H1 (cell line): Measurements from ENCODE around the gene SNRPE. TPM values are rescaled to one million over a fixed set of nuclear protein-coding genes. Genes with fewer than 3 reads are reported as not detected.
A peak's percentile ranks its signal among the peaks of the same experiment; 100 is the strongest.

Experiments used
- CTCF ChIA-PET: fragments of 300-600 bp; sonication (Branson Sonifier 250); formaldehyde crosslinking; loops from one replicate; lab custom pipeline; 2021; ENCODE audit not compliant: partially characterized antibody; lab: Charles Lee
- POLR2A ChIA-PET: fragments of 300-600 bp; sonication (Branson Sonifier 250); formaldehyde crosslinking; loops from one replicate; lab custom pipeline; 2021; ENCODE audit warnings: inconsistent platforms; ENCODE audit not compliant: partially characterized antibody; lab: Charles Lee
- DNase-seq, 2 experiments: peaks; one replicate each; pipeline versions ENCODE4 v3.0.0 to v3.0.0-alpha.2; 2010 to 2022; ENCODE audit warnings: low spot score in 2 of 2, low read depth in 1 of 2, mixed read lengths in 1 of 2
- FAIRE-seq: peaks from 2 replicates; lab custom pipeline; 2011; peaks lifted over from hg19 to GRCh38; lab: Jason Lieb, UNC
- H2AFZ ChIP-seq: 2 replicates; pipeline ENCODE4 v1.8.1; 2012; ENCODE audit warnings: low read length, inconsistent platforms
- H2AK5ac ChIP-seq: 2 replicates; pipeline ENCODE4 v1.6.1; 2013; ENCODE audit warnings: low read depth, low read length
- H2BK120ac ChIP-seq: replicated peaks from 2 replicates; pipeline ENCODE3; 2013; ENCODE audit warnings: low read depth, low read length, inconsistent platforms
- H2BK12ac ChIP-seq: 2 replicates; pipeline ENCODE4 v1.6.1; 2013; ENCODE audit warnings: low read depth, low read length
- H2BK15ac ChIP-seq: 2 replicates; pipeline ENCODE4 v1.6.1; 2013; ENCODE audit warnings: low read length
- H2BK20ac ChIP-seq: 2 replicates; pipeline ENCODE4 v1.6.1; 2013; ENCODE audit warnings: low read length
- H2BK5ac ChIP-seq: 2 replicates; pipeline ENCODE4 v1.6.1; 2013; ENCODE audit warnings: low read depth, low read length
- H3K14ac ChIP-seq: 2 replicates; pipeline ENCODE4 v1.6.1; 2013; ENCODE audit warnings: inconsistent platforms; ENCODE audit not compliant: insufficient read length
- H3K18ac ChIP-seq: 2 replicates; pipeline ENCODE4 v1.6.1; 2013; ENCODE audit warnings: low read length; ENCODE audit errors: extremely low read depth
- H3K23ac ChIP-seq: 2 replicates; pipeline ENCODE4 v1.6.1; 2013; ENCODE audit warnings: inconsistent platforms; ENCODE audit not compliant: insufficient read length
- H3K23me2 ChIP-seq: 2 replicates; pipeline ENCODE4 v1.6.1; 2013; ENCODE audit warnings: low read depth, low read length
- H3K27ac ChIP-seq: 2 replicates; pipeline ENCODE4 v1.6.1; 2011; ENCODE audit warnings: low read depth, low read length, inconsistent platforms
- H3K27me3 ChIP-seq, 4 experiments: replicated peaks in 1 of 4; 1 replicate in 1 of 4; 2 replicates in 3 of 4; pipeline versions ENCODE4 v1.6.1 to v1.8.1; 2011 to 2013; ENCODE audit warnings: low read length in 3 of 4, mild to moderate bottlenecking in 3 of 4, inconsistent platforms in 2 of 4, mixed read lengths in 2 of 4, moderate library complexity in 1 of 4; ENCODE audit not compliant: control insufficient read depth in 3 of 4, insufficient read depth in 3 of 4; ENCODE audit errors: extremely low read depth in 1 of 4
- H3K36me3 ChIP-seq, 4 experiments: 2 replicates each; pipeline versions ENCODE4 v1.6.1 to v1.8.1; 2011 to 2013; ENCODE audit warnings: mild to moderate bottlenecking in 4 of 4, low read length in 3 of 4, moderate library complexity in 2 of 4, control low read depth in 1 of 4, inconsistent platforms in 1 of 4; ENCODE audit not compliant: insufficient read depth in 4 of 4, control insufficient read depth in 2 of 4
- H3K4ac ChIP-seq: replicated peaks from 2 replicates; pipeline ENCODE3; 2013; ENCODE audit warnings: low read length, low read depth, mixed read lengths, inconsistent platforms; ENCODE audit not compliant: insufficient read length
- H3K4me1 ChIP-seq, 4 experiments: replicated peaks in 1 of 4; 1 replicate in 1 of 4; 2 replicates in 3 of 4; pipeline versions ENCODE4 v1.6.1 to v1.8.1; 2011 to 2013; ENCODE audit warnings: low read length in 3 of 4, inconsistent platforms in 2 of 4, mixed read lengths in 1 of 4; ENCODE audit not compliant: insufficient read depth in 4 of 4, control insufficient read depth in 3 of 4
- H3K4me2 ChIP-seq, 2 experiments: 2 replicates each; pipeline versions ENCODE4 v1.6.1 to v1.8.1; 2011 to 2013; ENCODE audit warnings: low read depth in 2 of 2, low read length in 2 of 2, control low read depth in 1 of 2, inconsistent platforms in 1 of 2, mild to moderate bottlenecking in 1 of 2; ENCODE audit not compliant: insufficient read depth in 1 of 2
- H3K4me3 ChIP-seq, 4 experiments: fragments of 200-600, 300-600 bp in 1 of 4; sonication (generic), shearing (Covaris generic), sonication (Bioruptor Twin) in 1 of 4; 2 replicates each; pipeline versions ENCODE4 v1.5.1 to v1.8.1; 2011 to 2016; ENCODE audit warnings: low read length in 4 of 4, low read depth in 3 of 4, control low read depth in 2 of 4, inconsistent platforms in 2 of 4, mild to moderate bottlenecking in 2 of 4, mixed read lengths in 1 of 4, moderate library complexity in 1 of 4; ENCODE audit not compliant: insufficient read depth in 2 of 4; ENCODE audit errors: extremely low read depth in 1 of 4
- H3K56ac ChIP-seq: replicated peaks from 2 replicates; pipeline ENCODE3; 2013; ENCODE audit warnings: low read depth, mild to moderate bottlenecking, mixed read lengths, low read length, inconsistent platforms; ENCODE audit not compliant: insufficient read length
- H3K79me1 ChIP-seq: 2 replicates; pipeline ENCODE4 v1.6.1; 2013; ENCODE audit warnings: low read depth, low read length, control low read depth
- H3K79me2 ChIP-seq, 2 experiments: 2 replicates each; pipeline versions ENCODE4 v1.6.1 to v1.8.1; 2012 to 2013; ENCODE audit warnings: low read length in 2 of 2, mild to moderate bottlenecking in 2 of 2, inconsistent platforms in 1 of 2; ENCODE audit not compliant: insufficient read depth in 2 of 2, control insufficient read depth in 1 of 2
- H3K9ac ChIP-seq, 4 experiments: replicated peaks in 1 of 4; 1 replicate in 1 of 4; 2 replicates in 3 of 4; pipeline versions ENCODE4 v1.6.1 to v1.8.1; 2011 to 2013; ENCODE audit warnings: low read depth in 3 of 4, low read length in 3 of 4, control low read depth in 2 of 4, mild to moderate bottlenecking in 2 of 4, moderate library complexity in 2 of 4, inconsistent platforms in 1 of 4; ENCODE audit errors: extremely low read depth in 1 of 4
- H3K9me3 ChIP-seq, 2 experiments: 2 replicates each; pipeline versions ENCODE4 v1.6.1 to v1.8.1; 2012 to 2013; ENCODE audit warnings: mild to moderate bottlenecking in 2 of 2, moderate library complexity in 2 of 2, control low read depth in 1 of 2, inconsistent platforms in 1 of 2, low read depth in 1 of 2, low read length in 1 of 2, mixed read lengths in 1 of 2; ENCODE audit not compliant: insufficient read depth in 2 of 2
- H4K20me1 ChIP-seq, 2 experiments: replicated peaks in 1 of 2; 2 replicates each; pipeline versions ENCODE3 to v1.8.1; 2011 to 2013; ENCODE audit warnings: inconsistent platforms in 2 of 2, low read length in 2 of 2, mild to moderate bottlenecking in 1 of 2; ENCODE audit not compliant: insufficient read depth in 2 of 2, control insufficient read depth in 1 of 2
- H4K5ac ChIP-seq: 2 replicates; pipeline ENCODE4 v1.6.1; 2013; ENCODE audit warnings: low read length, low read depth, mixed read lengths, inconsistent platforms; ENCODE audit not compliant: insufficient read length
- H4K8ac ChIP-seq: 2 replicates; pipeline ENCODE4 v1.8.0; 2013; ENCODE audit warnings: mild to moderate bottlenecking, moderate library complexity, low read length, inconsistent platforms; ENCODE audit not compliant: insufficient read depth; ENCODE audit errors: extremely low read depth
- H4K91ac ChIP-seq: replicated peaks from 2 replicates; pipeline ENCODE3; 2013; ENCODE audit warnings: low read length, mixed read lengths, inconsistent platforms; ENCODE audit not compliant: insufficient read length
- POLR2A ChIP-seq, 2 experiments: IDR thresholded peaks; 1 replicate in 1 of 2; 2 replicates in 1 of 2; pipeline ENCODE4 v1.6.1; 2011; ENCODE audit warnings: low read depth in 2 of 2, low read length in 2 of 2, mild to moderate bottlenecking in 2 of 2; ENCODE audit errors: control extremely low read depth in 1 of 2
- SRF ChIP-seq: IDR thresholded peaks from 2 replicates; pipeline ENCODE4 v1.6.1; 2011; ENCODE audit warnings: mild to moderate bottlenecking, low read depth, low read length, moderate library complexity
- WGBS, 2 experiments: shearing (Covaris generic) in 1 of 2; methylation state at CpG; one replicate each; pipeline versions ENCODE4 v1.1.6 to v1.1.7; 2013 to 2015; ENCODE audit warnings: low lambda C conversion rate in 2 of 2, mixed read lengths in 2 of 2, inconsistent platforms in 1 of 2, low coverage in 1 of 2, missing lambda C conversion rate in 1 of 2; ENCODE audit not compliant: insufficient replicate concordance in 2 of 2, insufficient coverage in 1 of 2, insufficient read length in 1 of 2; ENCODE audit errors: extremely low coverage in 1 of 2, missing lambda C conversion rate in 1 of 2; 5-methylcytosine and 5-hydroxymethylcytosine counted together
- polyA plus RNA-seq, 7 experiments: library from polyadenylated mRNA; depleted of rRNA in 3 of 7; stranded (reverse) in 5 of 7; unstranded in 2 of 7; fragments of >200 nt in 5 of 7; fragments of 200-250 nt in 2 of 7; gene quantifications; 1 replicate in 5 of 7; 2 replicates in 1 of 7; 4 replicates in 1 of 7; pipeline versions ENCODE4 v1.2.1 to v1.2.3, GENCODE V29; 2011 to 2013; ENCODE audit warnings: missing spikeins in 2 of 7, mixed read lengths in 2 of 7
- total RNA-seq: library from RNA; stranded (reverse); fragmentation: NEBNext Ultra II Directional; extraction: Animal tissue kit (Norgen Biotek cat#: 25700); gene quantifications from 2 replicates; pipeline ENCODE4 v1.2.1, GENCODE V29; 2021

The SNRPE gene
- total and polyA plus RNA-seq, 2 of the 8 experiments (the other 6 are each of a cell fraction or from before 2014, with no cell fraction given) = 416 to 461 TPM

DNA sequence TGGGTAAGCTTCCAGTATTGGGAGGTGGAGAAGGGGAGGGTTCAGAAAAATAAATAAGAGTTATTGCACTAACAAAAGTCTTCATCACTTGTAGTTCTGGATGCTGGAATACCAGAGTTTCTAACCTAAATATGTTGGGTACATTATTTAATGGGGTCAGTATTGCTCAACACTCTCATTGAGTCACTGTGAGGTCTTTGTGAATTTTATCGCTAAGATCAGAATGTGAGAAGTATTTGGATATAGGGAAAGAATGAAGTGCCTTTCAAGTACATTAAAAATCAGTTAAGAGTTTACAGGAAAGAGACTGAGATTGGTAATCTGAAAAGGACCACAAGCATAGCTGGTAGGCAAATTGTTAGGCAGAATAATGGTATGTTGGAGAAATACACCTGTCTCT, 8.8 kb downstream of the SNRPE start:
- no peak overlapping the region for H3K27ac ChIP-seq
- H2BK15ac ChIP-seq = no peak overlapping the region
- no peak overlapping the region for H3K23ac ChIP-seq
- peaks cover 15 to 53% (median 28%) of the 10 kb centered on the region in 4 experiments for H3K36me3 ChIP-seq
- no peak overlapping the region for H4K8ac ChIP-seq
- FAIRE-seq = no peak
- H3K4me3 ChIP-seq = no peak overlapping the region
- no peak overlapping the region for H3K14ac ChIP-seq
- H3K4me2 ChIP-seq = no peak overlapping the region
- no peaks in the 10 kb centered on the region for H3K9me3 ChIP-seq
- H3K4me1 ChIP-seq = peaks cover 0 to 5% (median 0%) of the 10 kb centered on the region in 4 experiments; a peak in 1 of 7 replicates
- peaks cover 2% of the 10 kb centered on the region; the same call in 1 of the 2 replicates for H3K79me1 ChIP-seq
- no peaks in the 10 kb centered on the region for H4K20me1 ChIP-seq
- no peak for DNase-seq
- H4K5ac ChIP-seq = no peak overlapping the region
- H3K79me2 ChIP-seq = peaks cover 0 to 5% of the 10 kb centered on the region in 2 experiments; a peak in 1 of 4 replicates
- H3K23me2 ChIP-seq = no peaks in the 10 kb centered on the region
- no peaks in the 10 kb centered on the region for H3K27me3 ChIP-seq
- 100% methylated on average over 1 of the region's 1 CpG; no CpG with 5 or more reads in 1 of the 2 experiments for WGBS, 2 experiments
- no peak overlapping the region for H3K18ac ChIP-seq
- ChIA-PET CTCF (interaction anchor here (0.5 to 12.6 kb wide), 42 partner anchors 11 to 506 kb away, joined by 3 to 261 read pairs (median 8); partner anchors contain the start of genes ETNK2, SNRPE and SOX13), POLR2A (interaction anchor here (0.9 to 14.3 kb wide), 17 partner anchors 12 to 435 kb away, joined by 3 to 174 read pairs (median 6); partner anchors contain the start of genes ETNK2 and SOX13)
- H3K56ac ChIP-seq = no peak overlapping the region
- H4K91ac ChIP-seq = no peak overlapping the region
- H2BK12ac ChIP-seq = no peak overlapping the region
- no peak overlapping the region for H2BK120ac ChIP-seq
- no peak overlapping the region for H3K9ac ChIP-seq
- no peak overlapping the region for H2BK5ac ChIP-seq
- no peak overlapping the region for H2AK5ac ChIP-seq
- no peak overlapping the region for H3K4ac ChIP-seq
- no peak overlapping the region for H2AFZ ChIP-seq
- H2BK20ac ChIP-seq = no peak overlapping the region
- TF ChIP-seq SRF (no peak), POLR2A (IDR thresholded peaks at IDR 0.05; ENCODE audit: control extremely low read depth in 1 of 2, low read depth in 2 of 2, low read length in 2 of 2) (peak in 1 of 2 experiments; percentile 34; a peak in 1 of 3 replicates)
